A549 treated with RU486 at 1 μM for 4 hours (cell line): Measurements from ENCODE around the gene MYBPC1. TPM values are rescaled to one million over a fixed set of nuclear protein-coding genes. Genes with fewer than 3 reads are reported as not detected.

Experiments
- total RNA-seq: library from RNA; stranded (reverse); fragments of 200-300 nt; extraction: Qiagen RNA extraction; gene quantifications from 5 replicates; pipeline ENCODE4 v1.2.3, GENCODE V29; 2022; ENCODE audit warnings: low read depth

Gene MYBPC1
- not detected in 5 replicates for total RNA-seq

GRCh38 chr12:101594700-101595099 lies at the start of gene MYBPC1:
Gene MYBPC1, plus strand, starts transcription at chr12:101594971. Its CDS starts 100 bp downstream, at chr12:101595071.

GRCh38 chr12:101697197-101697929 lies 102.6 kb downstream of the MYBPC1 start, which contains the start of gene CHPT1:
Gene CHPT1, plus strand, starts transcription at chr12:101697640. Its CDS starts 222 bp downstream, at chr12:101697862.

Other genes starting within 250 kb of the MYBPC1 start
- 64.7 to 68.3 TPM (median 66.1 TPM) in 5 replicates for gene ARL1, start 187.2 kb upstream of the MYBPC1 start, total RNA-seq
- not detected in 5 replicates for gene SPIC, start 119.6 kb upstream of the MYBPC1 start, total RNA-seq
- gene CHPT1, start 102.7 kb downstream of the MYBPC1 start, total RNA-seq: 50.1 to 82.2 TPM (median 73.4 TPM) in 5 replicates
- gene SYCP3, start 144.5 kb downstream of the MYBPC1 start, total RNA-seq: 0.13 TPM in 1 of 5 replicates, not detected in the others
- gene GNPTAB, start 236.0 kb downstream of the MYBPC1 start, total RNA-seq: 7.6 to 15.0 TPM (median 14.0 TPM) in 5 replicates